ENCODE measurements around the gene SEMG2.

- TF ChIP-seq, protein P1, sequence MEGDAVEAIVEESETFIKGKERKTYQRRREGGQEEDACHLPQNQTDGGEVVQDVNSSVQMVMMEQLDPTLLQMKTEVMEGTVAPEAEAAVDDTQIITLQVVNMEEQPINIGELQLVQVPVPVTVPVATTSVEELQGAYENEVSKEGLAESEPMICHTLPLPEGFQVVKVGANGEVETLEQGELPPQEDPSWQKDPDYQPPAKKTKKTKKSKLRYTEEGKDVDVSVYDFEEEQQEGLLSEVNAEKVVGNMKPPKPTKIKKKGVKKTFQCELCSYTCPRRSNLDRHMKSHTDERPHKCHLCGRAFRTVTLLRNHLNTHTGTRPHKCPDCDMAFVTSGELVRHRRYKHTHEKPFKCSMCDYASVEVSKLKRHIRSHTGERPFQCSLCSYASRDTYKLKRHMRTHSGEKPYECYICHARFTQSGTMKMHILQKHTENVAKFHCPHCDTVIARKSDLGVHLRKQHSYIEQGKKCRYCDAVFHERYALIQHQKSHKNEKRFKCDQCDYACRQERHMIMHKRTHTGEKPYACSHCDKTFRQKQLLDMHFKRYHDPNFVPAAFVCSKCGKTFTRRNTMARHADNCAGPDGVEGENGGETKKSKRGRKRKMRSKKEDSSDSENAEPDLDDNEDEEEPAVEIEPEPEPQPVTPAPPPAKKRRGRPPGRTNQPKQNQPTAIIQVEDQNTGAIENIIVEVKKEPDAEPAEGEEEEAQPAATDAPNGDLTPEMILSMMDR (conservative IDR thresholded peaks at IDR 0.05), result no peak
- TF ChIP-seq EZH2 (IDR thresholded peaks at IDR 0.05; ENCODE audit: low read depth), result no peak
These were observed 24.9 kb downstream of the SEMG2 start for GRCh38 chr20:45246109-45246508.

Data from PC-9 (cell line).